ENCODE measurements around the gene ACKR3. TPM values are rescaled to one million over a fixed set of nuclear protein-coding genes. Genes with fewer than 3 reads are reported as not detected.

The ACKR3 gene
- total RNA-seq, 1 experiment from 2014 or later, result 1.3 TPM

GRCh38 chr2:236549165-236549564 is 20.5 kb upstream of the ACKR3 start:
- DNase-seq (ENCODE audit: low spot score), result no peak

GRCh38 chr2:236550290-236550689 is 19.3 kb upstream of the ACKR3 start:
- no peak for DNase-seq (ENCODE audit: low spot score)

GRCh38 chr2:236550701-236551465 is 18.7 kb upstream of the ACKR3 start:
- DNase-seq (ENCODE audit: low spot score), result no peak

- DNase-seq (ENCODE audit: low spot score), result no peak
Measured at GRCh38 chr2:236551471-236552211, 18.0 kb upstream of the ACKR3 start.

- no peak for DNase-seq (ENCODE audit: low spot score)
Measured at GRCh38 chr2:236552212-236552542, 17.4 kb upstream of the ACKR3 start.

- DNase-seq (ENCODE audit: low spot score), result no peak
Measured at GRCh38 chr2:236552581-236553363, 16.9 kb upstream of the ACKR3 start.

GRCh38 chr2:236553522-236553921 is 16.1 kb upstream of the ACKR3 start:
- no peak for DNase-seq (ENCODE audit: low spot score)

- no peak for DNase-seq (ENCODE audit: low spot score)
Measured at GRCh38 chr2:236554629-236555282, 14.9 kb upstream of the ACKR3 start.

GRCh38 chr2:236555481-236555880 is 14.1 kb upstream of the ACKR3 start:
- DNase-seq (ENCODE audit: low spot score), result no peak

- no peak for DNase-seq (ENCODE audit: low spot score)
Measured at GRCh38 chr2:236557306-236558030, 12.2 kb upstream of the ACKR3 start.

GRCh38 chr2:236558036-236558435 is 11.6 kb upstream of the ACKR3 start:
- DNase-seq (ENCODE audit: low spot score), result no peak

- DNase-seq (ENCODE audit: low spot score), result no peak
Measured at GRCh38 chr2:236558993-236559978, 10.3 kb upstream of the ACKR3 start.

GRCh38 chr2:236561874-236562273 is 7.8 kb upstream of the ACKR3 start:
- DNase-seq (ENCODE audit: low spot score), result no peak

- DNase-seq (ENCODE audit: low spot score), result peak; percentile 25
Measured at GRCh38 chr2:236562434-236562833, 7.2 kb upstream of the ACKR3 start.

- no peak for DNase-seq (ENCODE audit: low spot score)
Measured at GRCh38 chr2:236563953-236564352, 5.7 kb upstream of the ACKR3 start.

- no peak for DNase-seq (ENCODE audit: low spot score)
Measured at GRCh38 chr2:236565212-236565611, 4.4 kb upstream of the ACKR3 start.

- DNase-seq (ENCODE audit: low spot score), result no peak
Measured at GRCh38 chr2:236565879-236566402, 3.7 kb upstream of the ACKR3 start.

GRCh38 chr2:236566596-236566995 is 3.0 kb upstream of the ACKR3 start:
- DNase-seq (ENCODE audit: low spot score), result no peak

GRCh38 chr2:236568068-236568921 is 1.3 kb upstream of the ACKR3 start:
- no peak for DNase-seq (ENCODE audit: low spot score)

Measured in A172 (cell line).